Heart left ventricle (tissue), 16 donors: Measurements from ENCODE around the gene CD276. TPM values are rescaled to one million over a fixed set of nuclear protein-coding genes. Genes with fewer than 3 reads are reported as not detected.
A peak's percentile ranks its signal among the peaks of the same experiment; 100 is the strongest.

Experiments
- ATAC-seq, 4 donors: fragments of 200-7000 bp; cut with Tn5 transposase; one replicate each; pipeline ENCODE4 v1.9.1; 2020 to 2022; ENCODE audit warnings: moderate library complexity in 4 of 4, mild to moderate bottlenecking in 3 of 4, moderate number of reproducible peaks in 1 of 4
- DNase-seq, 5 donors: peaks; one replicate each; pipeline ENCODE4 v3.0.0-alpha.2; 2020
- H3K27ac ChIP-seq, 12 donors: fragments of 200-600 bp; sonication (generic) in 4 of 12; one replicate each; pipeline versions ENCODE4 v1.5.0 to v1.8.0; 2016 to 2022; ENCODE audit warnings: mild to moderate bottlenecking in 2 of 12
- H3K27me3 ChIP-seq, 9 donors: fragments of 200-600 bp; sonication (generic) in 2 of 9; one replicate each; pipeline versions ENCODE4 v1.5.1 to v1.8.0; 2016 to 2022; ENCODE audit warnings: mild to moderate bottlenecking in 3 of 9
- H3K36me3 ChIP-seq, 9 donors: fragments of 200-600 bp; sonication (generic) in 2 of 9; one replicate each; pipeline versions ENCODE4 v1.5.0 to v1.8.0; 2018 to 2022; ENCODE audit warnings: mild to moderate bottlenecking in 2 of 9
- H3K4me1 ChIP-seq, 12 donors: fragments of 200-600 bp; sonication (generic) in 4 of 12; one replicate each; pipeline versions ENCODE4 v1.5.0 to v1.8.0; 2016 to 2022; ENCODE audit warnings: mild to moderate bottlenecking in 3 of 12
- H3K4me3 ChIP-seq, 12 donors: fragments of 200-600 bp; sonication (generic) in 4 of 12; one replicate each; pipeline versions ENCODE4 v1.5.0 to v1.8.0; 2017 to 2022; ENCODE audit warnings: mild to moderate bottlenecking in 9 of 12, moderate library complexity in 4 of 12
- H3K9me3 ChIP-seq, 12 donors: fragments of 200-600 bp; sonication (generic) in 4 of 12; one replicate each; pipeline versions ENCODE4 v1.5.0 to v1.8.0; 2016 to 2022; ENCODE audit warnings: mild to moderate bottlenecking in 1 of 12
- CTCF ChIP-seq, 12 donors: fragments of 200-600 bp; sonication (generic) in 4 of 12; IDR thresholded peaks; one replicate each; pipeline versions ENCODE4 v1.5.0 to v1.8.0; 2018 to 2022; ENCODE audit warnings: antibody characterized with exemption in 12 of 12, mild to moderate bottlenecking in 5 of 12
- POLR2A ChIP-seq, 2 donors: fragments of 450-650 bp; IDR thresholded peaks; one replicate each; pipeline ENCODE4 v1.6.1; 2017; ENCODE audit warnings: antibody characterized with exemption in 2 of 2, mild to moderate bottlenecking in 2 of 2, moderate library complexity in 2 of 2
- WGBS, 4 donors: extraction: QIAGEN DNeasy Blood & Tissue Kit in 2 of 4; methylation state at CpG; one replicate each; pipeline versions ENCODE4 v1.1.5 to v1.1.7; 2013 to 2018; 5-methylcytosine and 5-hydroxymethylcytosine counted together
- intact Hi-C, 10 donors: fragments of 100-400 bp; cut with DNase I; formaldehyde crosslinking; loops; one replicate each; pipeline versions ENCODE4 v1.11.1 to v1.14.2; 2022
- polyA plus RNA-seq, 2 donors: library from polyadenylated mRNA; stranded (reverse); fragments of 200-250 nt; gene quantifications; one replicate each; pipeline ENCODE4 v1.2.3, GENCODE V29; 2013
- total RNA-seq, 9 donors: library from RNA; depleted of rRNA in 2 of 9; stranded (reverse); fragments of >200 nt in 2 of 9; fragmentation: NEBNext Ultra II Directional in 3 of 9; extraction: Animal tissue kit (Norgen Biotek cat#: 25700) in 3 of 9; gene quantifications; one replicate each; pipeline versions ENCODE4 v1.1.0 to v1.2.4, GENCODE V29; 2016 to 2023
- donor health status: ischemic (EF 13 %, LVEDD 7.1; RV severe dilation, severe dysfunction).
- donor health status: healthy with polysubstance abuse.
- donor health status: DM: no; HTN: yes; CAD: no.
- donor health status: DM: no; HTN: no; CAD: no.
- donor health status: ischemic (EF 25% LVEDD 6.9; RV normal size, moderate dysfunction).
- donor health status: ischemic (EF 25% LVEDD 5.7; RV mildly dilated, moderate dysfunction).
- donor health status: healthy.
- donor health status: DM: yes; HTN: yes; CAD: no.
- donor health status: ischemic (EF 35%, LVEDD 5.7; RV mildly dilated, moderate dysfunction).
- donor health status: nonischemic (EF 11% LVEDD 7.7; RV severe dilation, severe dysfunction).
- donor health status: DM: yes; HTN: yes; CAD: no.
- donor health status: PGD.
- donor health status: ischemic (EF 29% LVEDD 5.4; RV normal size, mild dysfunction).
- donor health status: nonischemic (EF 23%, LVEDD 6.1; RV moderate dilation, normal function).

CD276 gene
- total and polyA plus RNA-seq, 11 donors = 29.1 to 127 (median 53.3) TPM

DNA sequence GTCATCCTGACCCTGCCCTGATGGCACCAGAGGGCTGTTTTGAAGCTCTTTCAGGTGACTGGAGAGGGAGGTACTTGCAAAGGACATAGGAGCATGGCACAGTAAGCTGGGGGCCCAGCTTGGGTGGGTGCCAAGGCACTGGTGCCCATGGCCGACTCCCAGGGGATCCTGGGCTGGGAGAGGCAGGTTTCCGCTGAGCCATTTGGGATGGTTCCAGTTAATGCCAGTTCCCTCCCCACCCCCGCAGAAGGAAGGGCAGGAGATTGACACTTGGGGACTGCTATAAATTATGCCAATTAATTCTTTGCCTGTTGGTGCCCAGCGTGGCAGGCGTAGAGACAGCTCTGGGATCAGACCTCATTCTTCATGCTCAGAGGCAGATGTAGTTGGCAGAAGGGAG, 26.1 kb downstream of the CD276 start:
- H3K36me3 ChIP-seq = peaks cover 0 to 79% (median 38%) of the 10 kb centered on the region in 9 donors
- no peak overlapping the region for H3K4me3 ChIP-seq
- no peak overlapping the region for H3K27ac ChIP-seq
- ATAC-seq (no peak), DNase-seq (peak in 1 of 5 donors; percentile 32)
- no peaks in the 10 kb centered on the region for H3K27me3 ChIP-seq
- no peaks in the 10 kb centered on the region for H3K9me3 ChIP-seq
- intact Hi-C loops = loop anchor here in 4 of 10 donors (10.0 kb wide), 2 partner anchors 84 to 194 kb away; no protein-coding TSS in a partner anchor
- 62 to 78% (median 68%) methylated on average over 5 of the region's 5 CpGs for WGBS, 4 donors
- H3K4me1 ChIP-seq = peaks cover 0 to 5% (median 0%) of the 10 kb centered on the region in 12 donors
- no peak for TF ChIP-seq POLR2A (IDR thresholded peaks at IDR 0.05)
- no peak for TF ChIP-seq CTCF (IDR thresholded peaks at IDR 0.05)

- Histone ChIP-seq H3K4me1 (peaks cover 0 to 15% (median 0%) of the 10 kb centered on the region in 12 donors), H3K27ac (no peak overlapping the region), H3K9me3 (no peaks in the 10 kb centered on the region), H3K27me3 (no peaks in the 10 kb centered on the region), H3K36me3 (peaks cover 0 to 68% (median 38%) of the 10 kb centered on the region in 9 donors), H3K4me3 (no peak overlapping the region)
- DNase-seq (peak in 1 of 5 donors; percentile 5), ATAC-seq (peak in 1 of 4 donors; percentile 56)
- TF ChIP-seq POLR2A (IDR thresholded peaks at IDR 0.05) (no peak), CTCF (IDR thresholded peaks at IDR 0.05) (no peak)
- 63 to 75% (median 67%) methylated on average over 4 of the region's 4 CpGs for WGBS, 4 donors
- intact Hi-C loops = loop anchor here in 4 of 10 donors (10.0 kb wide), 2 partner anchors 83 to 193 kb away; no protein-coding TSS in a partner anchor
These were observed 27.3 kb downstream of the CD276 start for GRCh38 chr15:73711526-73711925.

- no peaks in the 10 kb centered on the region for H3K27me3 ChIP-seq
- TF ChIP-seq POLR2A (IDR thresholded peaks at IDR 0.05) (no peak), CTCF (IDR thresholded peaks at IDR 0.05) (peak in 3 of 12 donors; percentile 8 to 15 (median 15))
- H3K4me3 ChIP-seq = no peak overlapping the region
- ATAC-seq (peak in 1 of 4 donors; percentile 13), DNase-seq (peak in 1 of 5 donors; percentile 31)
- intact Hi-C loops = loop anchor here in 4 of 10 donors (10.0 kb wide), 2 partner anchors 83 to 193 kb away; no protein-coding TSS in a partner anchor
- H3K9me3 ChIP-seq = no peaks in the 10 kb centered on the region
- H3K27ac ChIP-seq = no peak overlapping the region
- peaks cover 0 to 62% (median 33%) of the 10 kb centered on the region in 9 donors for H3K36me3 ChIP-seq
- H3K4me1 ChIP-seq = peaks cover 0 to 18% (median 0%) of the 10 kb centered on the region in 12 donors
These were observed 27.9 kb downstream of the CD276 start for GRCh38 chr15:73712107-73712506.

DNA sequence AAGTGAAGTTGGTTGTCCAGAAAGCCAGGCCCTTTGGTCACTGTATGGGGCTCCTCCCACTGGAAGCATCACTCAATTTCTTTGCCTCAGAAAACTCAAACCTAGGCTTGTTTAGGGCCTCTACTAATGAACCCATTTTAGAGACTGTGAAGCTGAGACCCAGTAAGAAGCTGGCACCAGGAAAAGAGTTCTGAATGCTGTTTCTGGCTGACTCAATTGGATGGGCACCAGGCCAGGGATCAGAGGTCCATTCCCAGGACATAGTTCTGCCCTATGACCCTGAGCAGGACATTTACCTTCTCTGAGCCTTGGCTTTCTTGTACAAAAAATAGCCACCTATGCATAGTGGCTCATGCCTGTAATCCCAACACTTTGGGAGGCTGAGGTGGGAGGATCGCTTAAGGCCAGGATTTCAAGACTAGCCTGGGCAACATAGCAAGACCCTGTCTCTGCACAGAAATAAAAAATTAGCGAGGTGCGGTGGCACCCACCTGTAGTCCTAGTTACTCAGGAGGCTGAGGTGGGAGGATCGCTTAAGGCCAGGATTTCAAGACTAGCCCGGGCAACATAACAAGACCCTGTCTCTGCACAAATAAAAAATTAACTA, 30.6 kb downstream of the CD276 start:
- Histone ChIP-seq H3K27me3 (no peaks in the 10 kb centered on the region), H3K9me3 (no peaks in the 10 kb centered on the region), H3K36me3 (peaks cover 0 to 40% (median 17%) of the 10 kb centered on the region in 9 donors), H3K4me3 (no peak overlapping the region), H3K4me1 (peaks cover 0 to 18% (median 0%) of the 10 kb centered on the region in 12 donors), H3K27ac (peak overlapping the region in 3 of 12 donors; percentile 40 to 63 (median 60))
- WGBS, 4 donors = 96 to 98% (median 97%) methylated on average over 5 of the region's 5 CpGs
- TF ChIP-seq POLR2A (IDR thresholded peaks at IDR 0.05) (no peak), CTCF (IDR thresholded peaks at IDR 0.05) (no peak)
- ATAC-seq (no peak), DNase-seq (peak in 1 of 5 donors; percentile 7)
- intact Hi-C loops = loop anchor here in 6 of 10 donors (5.0 to 10.0 kb wide), 3 partner anchors 80 to 193 kb away; no protein-coding TSS in a partner anchor
